Neuronal stem cell (in vitro differentiated cells): Measurements from ENCODE around the gene LMO4. TPM values are rescaled to one million over a fixed set of nuclear protein-coding genes. Genes with fewer than 3 reads are reported as not detected.

ENCODE experiments used
- DNase-seq: peaks from one replicate; pipeline ENCODE4 v3.0.0-alpha.2; 2013; ENCODE audit warnings: low spot score
- H2AFZ ChIP-seq: one replicate; pipeline ENCODE4 v1.6.1; 2013; ENCODE audit warnings: mild to moderate bottlenecking, low read length, inconsistent platforms
- H2AK5ac ChIP-seq: 2 replicates; pipeline ENCODE4 v1.6.1; 2013; ENCODE audit warnings: low read depth, mild to moderate bottlenecking, inconsistent platforms, low read length, moderate library complexity, mixed read lengths
- H2BK120ac ChIP-seq: 2 replicates; pipeline ENCODE4 v1.6.1; 2013; ENCODE audit warnings: low read depth, mild to moderate bottlenecking, inconsistent platforms, low read length, moderate library complexity, mixed read lengths
- H2BK12ac ChIP-seq: one replicate; pipeline ENCODE4 v1.6.1; 2013; ENCODE audit warnings: low read length, inconsistent platforms
- H2BK15ac ChIP-seq: 2 replicates; pipeline ENCODE4 v1.6.1; 2013; ENCODE audit warnings: mild to moderate bottlenecking, low read length, inconsistent platforms, mixed read lengths
- H2BK5ac ChIP-seq: one replicate; pipeline ENCODE4 v1.6.1; 2013; ENCODE audit warnings: inconsistent platforms, mild to moderate bottlenecking, low read length, moderate library complexity
- H3K14ac ChIP-seq: one replicate; pipeline ENCODE4 v1.6.1; 2013; ENCODE audit warnings: low read length, inconsistent platforms
- H3K18ac ChIP-seq: 2 replicates; pipeline ENCODE4 v1.6.1; 2013; ENCODE audit warnings: low read length, inconsistent platforms
- H3K23ac ChIP-seq: 2 replicates; pipeline ENCODE4 v1.6.1; 2013; ENCODE audit warnings: low read depth, mild to moderate bottlenecking, mixed read lengths, low read length, inconsistent platforms; ENCODE audit not compliant: poor library complexity
- H3K27ac ChIP-seq: replicated peaks from 3 replicates; pipeline ENCODE4 v1.5.1; 2013; ENCODE audit warnings: low read length, inconsistent platforms
- H3K27me3 ChIP-seq, 3 experiments: 2 replicates each; pipeline ENCODE4 v1.6.1; 2013; ENCODE audit warnings: low read length in 3 of 3, mild to moderate bottlenecking in 2 of 3, inconsistent platforms in 1 of 3, low read depth in 1 of 3, mixed read lengths in 1 of 3, moderate library complexity in 1 of 3; ENCODE audit not compliant: control insufficient read depth in 3 of 3, insufficient read depth in 3 of 3
- H3K36me3 ChIP-seq, 2 donors: replicated peaks in 1 of 2; 2 replicates each; pipeline ENCODE4 v1.6.1; 2013; ENCODE audit warnings: low read length in 2 of 2; ENCODE audit not compliant: control insufficient read depth in 2 of 2, insufficient read depth in 2 of 2
- H3K4ac ChIP-seq: 2 replicates; pipeline ENCODE4 v1.6.1; 2013; ENCODE audit warnings: inconsistent platforms, mild to moderate bottlenecking, low read length, moderate library complexity
- H3K4me1 ChIP-seq, 2 donors: 1 replicate in 1 of 2; 2 replicates in 1 of 2; pipeline ENCODE4 v1.6.1; 2013; ENCODE audit warnings: low read length in 2 of 2, low read depth in 1 of 2; ENCODE audit not compliant: control insufficient read depth in 2 of 2, insufficient read depth in 1 of 2
- H3K4me2 ChIP-seq: one replicate; pipeline ENCODE4 v1.6.1; 2013; ENCODE audit warnings: mild to moderate bottlenecking, low read length, inconsistent platforms; ENCODE audit not compliant: insufficient read depth, poor library complexity, severe bottlenecking
- H3K4me3 ChIP-seq, 2 donors: 2 replicates each; pipeline ENCODE4 v1.5.1; 2013; ENCODE audit warnings: low read length in 2 of 2, mild to moderate bottlenecking in 2 of 2, inconsistent platforms in 1 of 2, moderate library complexity in 1 of 2
- H3K79me1 ChIP-seq: one replicate; pipeline ENCODE4 v1.6.1; 2013; ENCODE audit warnings: low read depth, mild to moderate bottlenecking, inconsistent platforms, low read length, moderate library complexity
- H3K9ac ChIP-seq: one replicate; pipeline ENCODE4 v1.6.1; 2013; ENCODE audit warnings: mild to moderate bottlenecking, low read depth, low read length, inconsistent platforms; ENCODE audit not compliant: poor library complexity
- H3K9me3 ChIP-seq, 2 donors: replicated peaks in 1 of 2; 2 replicates each; pipeline versions ENCODE3 to v1.6.1; 2013; ENCODE audit warnings: low read length in 2 of 2, mild to moderate bottlenecking in 2 of 2, inconsistent platforms in 1 of 2, low read depth in 1 of 2, mixed read lengths in 1 of 2, moderate library complexity in 1 of 2; ENCODE audit not compliant: control insufficient read depth in 2 of 2, insufficient read depth in 1 of 2
- H4K8ac ChIP-seq: one replicate; pipeline ENCODE4 v1.6.1; 2013; ENCODE audit warnings: low read depth, mild to moderate bottlenecking, inconsistent platforms, low read length, moderate library complexity
- H4K91ac ChIP-seq: one replicate; pipeline ENCODE4 v1.6.1; 2013; ENCODE audit warnings: low read length, low read depth, mild to moderate bottlenecking, inconsistent platforms; ENCODE audit not compliant: poor library complexity
- WGBS, 2 donors: extraction: QIAGEN DNeasy Blood & Tissue Kit; methylation state at CpG; one replicate each; pipeline ENCODE4 v1.1.7; 2013; ENCODE audit warnings: missing lambda C conversion rate in 2 of 2, mixed read lengths in 1 of 2; ENCODE audit not compliant: insufficient read length in 2 of 2, insufficient replicate concordance in 1 of 2; ENCODE audit errors: extremely low coverage in 2 of 2; 5-methylcytosine and 5-hydroxymethylcytosine counted together
- polyA plus RNA-seq, 2 experiments: library from polyadenylated mRNA; stranded (reverse); fragments of 200-250 nt; gene quantifications; one replicate each; pipeline ENCODE4 v1.2.3, GENCODE V29; 2013

LMO4 gene, protein sequence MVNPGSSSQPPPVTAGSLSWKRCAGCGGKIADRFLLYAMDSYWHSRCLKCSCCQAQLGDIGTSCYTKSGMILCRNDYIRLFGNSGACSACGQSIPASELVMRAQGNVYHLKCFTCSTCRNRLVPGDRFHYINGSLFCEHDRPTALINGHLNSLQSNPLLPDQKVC
- 111 TPM for polyA plus RNA-seq (2013, experiment 1 of 2)
- polyA plus RNA-seq (2013, experiment 2 of 2): 116 TPM

GRCh38 chr1:87328272-87329050, at the start of gene LMO4:
LMO4 (plus strand) TSS chr1:87328880; CDS start chr1:87332016, 3,136 bp downstream.
- Histone ChIP-seq H3K4me1 (peaks cover 3 to 12% of the 10 kb centered on the region in 2 donors), H2BK12ac (no peak within 1 kb of the TSS), H3K9me3 (no peaks in the 10 kb centered on the region), H3K36me3 (peaks cover 0 to 13% of the 10 kb centered on the region in 2 donors), H2BK120ac (no peak within 1 kb of the TSS), H3K23ac (peak within 1 kb of the TSS; percentile 77), H2BK5ac (no peak within 1 kb of the TSS), H2BK15ac (no peak within 1 kb of the TSS), H3K4me3 (peak within 1 kb of the TSS; percentile 57 to 96), H2AFZ (peak within 1 kb of the TSS; percentile 97), H4K8ac (no peak within 1 kb of the TSS), H3K27me3 (peaks cover 0 to 3% (median 0%) of the 10 kb centered on the region in 3 experiments), H3K9ac (peak within 1 kb of the TSS; percentile 89), H3K79me1 (no peaks in the 10 kb centered on the region), H3K4ac (no peak within 1 kb of the TSS), H3K18ac (peak within 1 kb of the TSS; percentile 96), H4K91ac (no peak within 1 kb of the TSS), H2AK5ac (no peak within 1 kb of the TSS), H3K4me2 (peak within 1 kb of the TSS; percentile 57), H3K14ac (no peak within 1 kb of the TSS), H3K27ac (peak within 1 kb of the TSS; percentile 89)
- DNase-seq: peak; percentile 94
- WGBS, 2 donors: no CpG with 5 or more reads among the region's 93 CpGs

- peaks cover 0 to 6% of the 10 kb centered on the region in 2 donors for H3K4me1 ChIP-seq
- H2BK5ac ChIP-seq: no peak overlapping the region
- WGBS, 2 donors: no CpG with 5 or more reads among the region's 2 CpGs
- no peaks in the 10 kb centered on the region for H3K36me3 ChIP-seq
- H3K4me2 ChIP-seq: no peak overlapping the region
- DNase-seq: no peak
- H2AK5ac ChIP-seq: no peak overlapping the region
- no peak overlapping the region for H2BK12ac ChIP-seq
- no peaks in the 10 kb centered on the region for H3K9me3 ChIP-seq
- H2AFZ ChIP-seq: no peak overlapping the region
- no peak overlapping the region for H4K91ac ChIP-seq
- no peak overlapping the region for H3K27ac ChIP-seq
- H3K79me1 ChIP-seq: no peaks in the 10 kb centered on the region
- no peak overlapping the region for H3K23ac ChIP-seq
- no peak overlapping the region for H3K9ac ChIP-seq
- H2BK15ac ChIP-seq: no peak overlapping the region
- H2BK120ac ChIP-seq: no peak overlapping the region
- no peak overlapping the region for H3K4me3 ChIP-seq
- no peak overlapping the region for H3K14ac ChIP-seq
- no peak overlapping the region for H4K8ac ChIP-seq
- H3K4ac ChIP-seq: no peak overlapping the region
- no peaks in the 10 kb centered on the region for H3K27me3 ChIP-seq
- H3K18ac ChIP-seq: no peak overlapping the region
Observed at GRCh38 chr1:87279536-87279875, 49.2 kb upstream of the LMO4 start.

DNA sequence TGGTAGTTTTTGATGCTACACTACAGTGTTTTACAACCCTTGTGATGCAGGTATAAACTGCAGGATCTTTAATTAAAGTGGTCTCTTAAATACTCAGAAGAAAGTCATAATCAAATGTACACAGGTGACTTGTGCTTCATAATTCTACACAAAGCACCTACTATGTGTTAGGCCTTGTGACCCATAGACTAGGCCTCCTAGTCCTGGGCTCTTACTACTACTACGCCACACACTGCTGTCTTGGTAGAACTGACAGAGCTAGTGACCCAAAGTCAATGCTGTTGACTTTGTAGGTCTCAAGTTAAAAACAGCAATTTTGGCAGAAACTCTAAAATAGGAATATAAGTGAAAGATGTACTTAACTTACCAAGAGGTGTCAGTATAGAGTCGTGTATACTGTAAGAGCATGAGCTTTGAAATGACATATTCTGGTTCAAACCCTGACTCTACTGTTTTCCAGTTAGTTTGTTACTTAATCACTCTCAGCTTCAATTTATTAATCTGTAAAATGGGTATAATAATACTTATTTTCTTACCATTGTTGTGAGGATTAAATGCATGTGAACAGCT, 48.6 kb upstream of the LMO4 start:
- no CpG with 5 or more reads among the region's 2 CpGs for WGBS, 2 donors
- Histone ChIP-seq H3K4me3 (no peak overlapping the region), H4K91ac (no peak overlapping the region), H3K4ac (no peak overlapping the region), H2AFZ (no peak overlapping the region), H3K23ac (no peak overlapping the region), H4K8ac (no peak overlapping the region), H2BK12ac (no peak overlapping the region), H2BK120ac (no peak overlapping the region), H3K14ac (no peak overlapping the region), H3K9ac (no peak overlapping the region), H3K4me2 (no peak overlapping the region), H3K9me3 (no peaks in the 10 kb centered on the region), H2BK5ac (no peak overlapping the region), H2BK15ac (no peak overlapping the region), H2AK5ac (no peak overlapping the region), H3K27ac (no peak overlapping the region), H3K4me1 (peaks cover 0 to 2% of the 10 kb centered on the region in 2 donors), H3K36me3 (no peaks in the 10 kb centered on the region), H3K79me1 (no peaks in the 10 kb centered on the region), H3K18ac (no peak overlapping the region), H3K27me3 (no peaks in the 10 kb centered on the region)
- DNase-seq: no peak
